Measurements from ENCODE around the gene NT5DC1.
"Not testable (repeated sequence)": the region's sequence is repeated elsewhere in the genome, so short reads cannot be mapped to it uniquely, and the experiment has no call there.

NT5DC1 gene

GRCh38 chr6:116280161-116280932 is 179.7 kb downstream of the NT5DC1 start:
- DNase-seq: no peak

GRCh38 chr6:116280933-116281316 is 180.3 kb downstream of the NT5DC1 start:
- no peak for DNase-seq

GRCh38 chr6:116282698-116283097 is 182.0 kb downstream of the NT5DC1 start:
- no peak for DNase-seq

GRCh38 chr6:116283191-116283590 is 182.5 kb downstream of the NT5DC1 start:
- no peak for DNase-seq

- DNase-seq: not testable (repeated sequence)
Observed at GRCh38 chr6:116284984-116285383, 184.3 kb downstream of the NT5DC1 start.

GRCh38 chr6:116286773-116287358 is 186.2 kb downstream of the NT5DC1 start:
- no peak for DNase-seq

GRCh38 chr6:116287689-116288282 is 187.1 kb downstream of the NT5DC1 start:
- DNase-seq: no peak

- DNase-seq: no peak
Observed at GRCh38 chr6:116289876-116290275, 189.2 kb downstream of the NT5DC1 start.

GRCh38 chr6:116290799-116291198 is 190.1 kb downstream of the NT5DC1 start:
- DNase-seq: no peak

GRCh38 chr6:116291701-116292396 is 191.2 kb downstream of the NT5DC1 start:
- no peak for DNase-seq

- no peak for DNase-seq
Observed at GRCh38 chr6:116292553-116292952, 191.9 kb downstream of the NT5DC1 start.

- DNase-seq: no peak
Observed at GRCh38 chr6:116298273-116298672, 197.6 kb downstream of the NT5DC1 start.

GRCh38 chr6:116298973-116299372 is 198.3 kb downstream of the NT5DC1 start:
- DNase-seq: no peak

All from CD4-positive, alpha-beta T cell treated with Interleukin-6 for 4 hours (primary cell).